ENCODE results near the gene YTHDF1.

- no peak for TF ChIP-seq CTCF (IDR thresholded peaks at IDR 0.05)
- no peak for TF ChIP-seq POLR2A (IDR thresholded peaks at IDR 0.05)
Measured at GRCh38 chr20:63254232-63254605, 38.3 kb upstream of the YTHDF1 start, which contains the start of gene NKAIN4.
